DND-41 (cell line): ENCODE data around the gene EPS8L2.

Source experiments
- ATAC-seq: fragments of 200-7000 bp; cut with Tn5 transposase; 3 replicates; pipeline ENCODE4 v1.9.1; 2021; ENCODE audit warnings: low read depth; ENCODE audit not compliant: insufficient read depth
- DNase-seq: peaks from one replicate; pipeline ENCODE4 v3.0.0-alpha.2; 2020
- H2AFZ ChIP-seq: 2 replicates; pipeline ENCODE4 v1.6.0; 2012; ENCODE audit warnings: low read depth, low read length
- H3K27ac ChIP-seq: 2 replicates; pipeline ENCODE4 v1.5.1; 2012; ENCODE audit warnings: low read length, inconsistent platforms
- H3K27me3 ChIP-seq: fragments of 200-600 bp; sonication (generic); 2 replicates; pipeline ENCODE4 v1.6.0; 2012; ENCODE audit warnings: low read length, mild to moderate bottlenecking, inconsistent platforms; ENCODE audit not compliant: insufficient read depth, poor library complexity
- H3K36me3 ChIP-seq: 2 replicates; pipeline ENCODE4 v1.5.1; 2012; ENCODE audit warnings: low read length, inconsistent platforms; ENCODE audit not compliant: insufficient read depth
- H3K4me1 ChIP-seq: 2 replicates; pipeline ENCODE4 v1.5.1; 2012; ENCODE audit warnings: mild to moderate bottlenecking, low read length; ENCODE audit not compliant: insufficient read depth
- H3K4me2 ChIP-seq: 2 replicates; pipeline ENCODE4 v1.6.0; 2012; ENCODE audit warnings: mild to moderate bottlenecking, moderate library complexity, low read length, inconsistent platforms; ENCODE audit not compliant: insufficient read depth
- H3K4me3 ChIP-seq, 2 experiments: fragments of 200-600 bp in 1 of 2; shearing (Covaris generic) in 1 of 2; 2 replicates each; pipeline ENCODE4 v1.5.1; 2012 to 2016; ENCODE audit warnings: inconsistent platforms in 2 of 2, low read length in 2 of 2, mild to moderate bottlenecking in 2 of 2, low read depth in 1 of 2, moderate library complexity in 1 of 2
- H3K79me2 ChIP-seq: 2 replicates; pipeline ENCODE4 v1.6.0; 2012; ENCODE audit warnings: low read length, inconsistent platforms; ENCODE audit not compliant: insufficient read depth
- H3K9ac ChIP-seq: 2 replicates; pipeline ENCODE4 v1.6.0; 2012; ENCODE audit warnings: low read depth, mild to moderate bottlenecking, inconsistent platforms, low read length, moderate library complexity
- H3K9me3 ChIP-seq: 2 replicates; pipeline ENCODE4 v1.5.1; 2012; ENCODE audit warnings: low read length, moderate library complexity, mild to moderate bottlenecking, inconsistent platforms; ENCODE audit not compliant: insufficient read depth, severe bottlenecking
- H4K20me1 ChIP-seq: 2 replicates; pipeline ENCODE4 v1.6.0; 2012; ENCODE audit warnings: low read length; ENCODE audit not compliant: insufficient read depth
- CTCF ChIP-seq: IDR thresholded peaks from 2 replicates; pipeline ENCODE4 v1.5.1; 2012; ENCODE audit warnings: borderline replicate concordance, low read length, moderate library complexity, mild to moderate bottlenecking; ENCODE audit not compliant: poor library complexity, severe bottlenecking; ENCODE audit errors: extremely low read depth
- EZH2 ChIP-seq: IDR thresholded peaks from 3 replicates; pipeline ENCODE4 v1.6.1; 2012; ENCODE audit warnings: borderline replicate concordance, low read depth, mild to moderate bottlenecking, moderate library complexity, low read length, inconsistent platforms; ENCODE audit not compliant: severe bottlenecking

Gene EPS8L2

DNA sequence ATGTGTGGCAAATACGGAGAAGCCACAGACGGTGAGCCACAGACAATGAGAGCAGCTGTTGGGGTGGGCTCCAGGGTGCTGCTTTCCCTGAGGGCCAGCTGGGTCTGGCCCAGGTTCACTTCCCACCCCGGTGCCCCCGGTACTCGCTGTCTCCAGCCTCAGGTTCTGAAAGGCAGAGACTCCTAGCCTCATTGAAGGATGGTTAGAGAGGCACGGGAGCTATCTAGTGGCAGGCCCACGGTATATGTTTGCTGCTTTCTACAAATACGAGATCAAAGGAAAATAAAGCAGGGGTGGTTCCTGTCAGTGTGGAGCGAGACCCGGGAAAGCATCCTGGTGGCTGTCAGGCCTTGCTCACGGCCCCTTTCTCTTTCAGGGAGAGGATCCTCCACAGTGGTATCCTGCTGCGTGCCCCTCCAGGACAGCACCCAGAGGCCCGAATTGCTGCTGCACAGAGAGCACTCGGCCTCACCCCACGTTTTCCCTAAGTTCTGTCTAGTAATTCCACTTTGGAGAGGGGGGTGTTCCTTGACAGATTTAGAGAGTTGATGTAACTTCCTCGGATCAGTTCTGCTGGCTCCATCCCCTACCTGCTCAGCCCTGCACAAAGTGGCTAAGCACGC, 7.4 kb upstream of the EPS8L2 start:
- no peaks in the 10 kb centered on the region for H3K27me3 ChIP-seq
- ATAC-seq (no peak), DNase-seq (no peak)
- H3K4me1 ChIP-seq = peaks cover 23% of the 10 kb centered on the region
- no peak overlapping the region for H3K4me3 ChIP-seq
- peaks cover 21% of the 10 kb centered on the region for H3K36me3 ChIP-seq
- H3K9ac ChIP-seq = no peak overlapping the region; the same call in 1 of the 2 replicates
- no peak for TF ChIP-seq CTCF
- TF ChIP-seq EZH2 = no peak
- H3K27ac ChIP-seq = no peak overlapping the region
- peaks cover 44% of the 10 kb centered on the region for H3K79me2 ChIP-seq
- H2AFZ ChIP-seq = no peak overlapping the region
- H3K9me3 ChIP-seq = no peaks in the 10 kb centered on the region
- H3K4me2 ChIP-seq = no peak overlapping the region
- H4K20me1 ChIP-seq = peaks cover 10% of the 10 kb centered on the region

- H3K4me3 ChIP-seq = no peak overlapping the region
- no peak overlapping the region for H3K27ac ChIP-seq
- peaks cover 21% of the 10 kb centered on the region for H3K36me3 ChIP-seq
- H3K9me3 ChIP-seq = no peaks in the 10 kb centered on the region
- no peaks in the 10 kb centered on the region for H3K27me3 ChIP-seq
- TF ChIP-seq EZH2 = no peak
- TF ChIP-seq CTCF = no peak
- H3K4me2 ChIP-seq = no peak overlapping the region
- no peak overlapping the region for H2AFZ ChIP-seq
- H3K4me1 ChIP-seq = peaks cover 18% of the 10 kb centered on the region
- H4K20me1 ChIP-seq = peaks cover 5% of the 10 kb centered on the region; the same call in 1 of the 2 replicates
- H3K79me2 ChIP-seq = peaks cover 39% of the 10 kb centered on the region
- H3K9ac ChIP-seq = no peak overlapping the region
- no peak for ATAC-seq
- DNase-seq = no peak
These were observed 6.9 kb upstream of the EPS8L2 start for GRCh38 chr11:699116-699508.

DNA sequence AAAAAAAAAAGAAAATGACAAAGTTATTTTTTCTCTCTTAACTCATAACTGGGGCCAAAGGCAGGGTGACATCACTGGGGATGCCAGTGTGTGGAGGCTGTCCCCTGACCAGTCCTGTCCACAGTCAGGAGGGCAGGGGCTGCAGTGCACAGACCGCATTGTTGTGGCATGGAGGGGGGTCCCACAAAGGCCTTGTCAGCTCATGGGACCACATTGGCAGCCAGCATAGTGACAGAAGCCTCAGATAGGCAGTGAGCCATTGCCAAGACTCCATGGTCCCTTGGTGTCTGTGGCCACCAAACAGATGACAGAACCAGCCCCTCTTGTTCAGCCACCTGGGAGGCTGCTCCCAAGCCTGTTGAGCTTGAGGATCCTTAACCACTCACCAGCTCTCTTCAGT, 6.3 kb upstream of the EPS8L2 start:
- no peak overlapping the region for H3K4me3 ChIP-seq
- no peak overlapping the region for H2AFZ ChIP-seq
- no peak overlapping the region for H3K4me2 ChIP-seq
- peaks cover 33% of the 10 kb centered on the region for H3K79me2 ChIP-seq
- DNase-seq (no peak), ATAC-seq (no peak)
- no peak overlapping the region; the same call in 1 of the 2 replicates for H3K27ac ChIP-seq
- peaks cover 27% of the 10 kb centered on the region for H3K36me3 ChIP-seq
- peaks cover 8% of the 10 kb centered on the region for H4K20me1 ChIP-seq
- no peak for TF ChIP-seq CTCF
- no peak for TF ChIP-seq EZH2
- H3K9me3 ChIP-seq = no peaks in the 10 kb centered on the region
- no peak overlapping the region for H3K9ac ChIP-seq
- peaks cover 13% of the 10 kb centered on the region for H3K4me1 ChIP-seq
- no peaks in the 10 kb centered on the region for H3K27me3 ChIP-seq
